ENCODE measurements around the gene SMIM44.
A peak's percentile ranks its signal among the peaks of the same experiment; 100 is the strongest.

Gene SMIM44

DNA sequence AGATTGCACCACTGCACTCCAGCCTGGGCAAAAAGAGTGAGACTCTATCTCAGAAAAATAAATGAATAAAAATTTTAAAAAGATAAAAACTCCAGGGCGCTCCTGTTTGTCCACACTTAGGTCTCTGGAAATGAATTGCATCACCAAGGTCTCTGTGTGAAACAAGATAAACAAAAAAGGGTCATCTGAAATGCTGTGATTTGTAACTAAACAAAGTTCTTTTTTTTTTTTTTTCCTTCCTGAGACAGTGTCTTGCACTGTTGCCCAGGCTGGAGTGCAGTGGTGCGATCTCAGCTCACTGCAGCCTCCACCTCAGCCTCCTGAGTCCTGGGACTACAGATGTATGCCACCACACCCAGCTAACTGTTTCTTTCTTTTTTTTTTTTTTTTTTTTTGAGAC lies 34.4 kb upstream of the SMIM44 start:
- Histone ChIP-seq H3K4me3 (ENCODE audit: low read depth, low read length) (no peak overlapping the region), H3K4me1 (ENCODE audit: control insufficient read depth, insufficient read depth, low read length, unreplicated experiment) (peaks cover 5% of the 10 kb centered on the region), H3K36me3 (ENCODE audit: insufficient read depth, low read length) (no peaks in the 10 kb centered on the region), H2AFZ (ENCODE audit: low read length, unreplicated experiment) (no peak overlapping the region), H3K79me2 (ENCODE audit: control insufficient read depth, insufficient read depth, low read length, unreplicated experiment) (peaks cover 61% of the 10 kb centered on the region), H3K27ac (ENCODE audit: low read depth, low read length) (no peak overlapping the region), H3K27me3 (ENCODE audit: insufficient read depth, low read length) (no peaks in the 10 kb centered on the region)

DNA sequence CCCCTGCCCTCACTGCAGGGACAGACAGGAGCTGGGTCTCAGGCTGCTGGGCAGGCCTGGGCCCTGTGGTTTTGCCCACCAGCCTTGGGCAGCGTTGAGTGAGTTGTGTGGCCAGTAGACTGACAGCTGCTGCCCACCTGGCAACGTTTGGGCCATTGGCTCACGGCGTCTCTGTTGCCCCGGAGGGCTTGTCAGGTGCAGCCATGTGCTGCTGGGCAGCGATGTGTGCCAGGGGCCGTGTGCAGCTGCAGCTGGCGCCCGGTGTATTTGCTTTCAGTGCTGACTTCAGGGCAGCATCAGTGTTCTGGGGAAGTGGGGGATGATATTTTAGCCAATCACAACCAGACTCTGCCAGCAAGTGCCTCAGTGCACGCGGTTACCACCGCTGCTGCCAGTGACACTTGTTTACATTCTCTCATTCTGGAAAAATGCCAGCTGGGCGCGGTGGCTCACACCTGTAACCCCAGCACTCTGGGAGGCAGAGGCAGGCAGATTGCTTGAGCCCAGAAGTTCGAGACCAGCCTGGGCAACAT lies 33.5 kb upstream of the SMIM44 start:
- peaks cover 5% of the 10 kb centered on the region for H3K4me1 ChIP-seq (ENCODE audit: control insufficient read depth, insufficient read depth, low read length, unreplicated experiment)
- peaks cover 70% of the 10 kb centered on the region for H3K79me2 ChIP-seq (ENCODE audit: control insufficient read depth, insufficient read depth, low read length, unreplicated experiment)
- no peak overlapping the region for H3K4me3 ChIP-seq (ENCODE audit: low read depth, low read length)
- H2AFZ ChIP-seq (ENCODE audit: low read length, unreplicated experiment) = no peak overlapping the region
- no peak overlapping the region for H3K27ac ChIP-seq (ENCODE audit: low read depth, low read length)
- H3K36me3 ChIP-seq (ENCODE audit: insufficient read depth, low read length) = no peaks in the 10 kb centered on the region
- H3K27me3 ChIP-seq (ENCODE audit: insufficient read depth, low read length) = no peaks in the 10 kb centered on the region

DNA sequence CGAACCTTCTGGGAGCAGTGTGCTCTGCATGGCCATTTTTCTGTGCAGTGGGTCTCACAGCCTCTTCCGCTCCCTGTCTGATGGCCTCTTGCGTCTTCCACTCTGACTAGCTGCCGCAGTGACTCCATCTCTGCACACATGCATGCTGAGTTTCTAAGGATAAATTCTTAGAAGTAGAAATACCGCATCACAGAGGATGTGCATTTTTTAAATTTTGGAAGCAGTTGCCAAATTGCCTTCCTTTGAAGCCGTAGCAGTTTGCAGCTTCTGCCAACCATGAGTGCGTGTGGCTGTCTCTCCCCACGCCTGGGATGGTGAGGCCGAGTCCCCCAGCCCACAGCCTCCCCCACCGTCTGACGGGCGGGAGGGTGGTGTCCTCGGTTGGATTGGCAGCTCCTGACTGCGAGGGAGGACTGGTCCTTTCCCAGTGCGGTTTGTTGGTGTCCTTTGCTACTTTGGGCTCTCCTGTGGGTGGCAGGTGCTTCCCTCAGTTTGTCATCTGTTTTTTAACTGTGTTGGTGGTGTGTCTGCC lies 32.7 kb upstream of the SMIM44 start:
- Histone ChIP-seq H3K4me3 (ENCODE audit: low read depth, low read length) (no peak overlapping the region), H3K27ac (ENCODE audit: low read depth, low read length) (no peak overlapping the region), H3K79me2 (ENCODE audit: control insufficient read depth, insufficient read depth, low read length, unreplicated experiment) (peaks cover 73% of the 10 kb centered on the region), H2AFZ (ENCODE audit: low read length, unreplicated experiment) (no peak overlapping the region), H3K4me1 (ENCODE audit: control insufficient read depth, insufficient read depth, low read length, unreplicated experiment) (peaks cover 5% of the 10 kb centered on the region), H3K36me3 (ENCODE audit: insufficient read depth, low read length) (no peaks in the 10 kb centered on the region), H3K27me3 (ENCODE audit: insufficient read depth, low read length) (no peaks in the 10 kb centered on the region)

DNA sequence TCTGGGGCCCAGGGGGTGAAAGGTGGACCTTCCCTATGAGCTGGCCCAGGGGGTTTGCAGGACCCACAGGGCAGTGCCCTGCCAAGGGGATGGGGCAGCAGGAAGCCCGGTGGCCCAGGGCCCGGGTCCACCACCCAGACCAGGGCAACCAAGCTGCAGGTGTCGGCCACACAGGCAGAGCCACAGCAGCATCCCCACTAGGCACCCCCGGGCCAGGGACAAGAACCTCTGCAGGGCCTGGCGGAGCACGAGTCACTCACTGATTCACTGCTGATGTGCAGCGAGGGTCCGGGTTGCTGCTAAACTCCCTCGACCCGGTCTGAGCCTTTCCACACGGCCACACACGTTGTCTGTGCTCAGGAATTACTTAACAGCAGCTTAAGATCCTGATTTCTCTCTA lies 31.7 kb upstream of the SMIM44 start:
- Histone ChIP-seq H2AFZ (ENCODE audit: low read length, unreplicated experiment) (no peak overlapping the region), H3K4me3 (ENCODE audit: low read depth, low read length) (no peak overlapping the region), H3K36me3 (ENCODE audit: insufficient read depth, low read length) (no peaks in the 10 kb centered on the region), H3K27ac (ENCODE audit: low read depth, low read length) (no peak overlapping the region), H3K79me2 (ENCODE audit: control insufficient read depth, insufficient read depth, low read length, unreplicated experiment) (peaks cover 81% of the 10 kb centered on the region), H3K4me1 (ENCODE audit: control insufficient read depth, insufficient read depth, low read length, unreplicated experiment) (peaks cover 6% of the 10 kb centered on the region), H3K27me3 (ENCODE audit: insufficient read depth, low read length) (no peaks in the 10 kb centered on the region)

DNA sequence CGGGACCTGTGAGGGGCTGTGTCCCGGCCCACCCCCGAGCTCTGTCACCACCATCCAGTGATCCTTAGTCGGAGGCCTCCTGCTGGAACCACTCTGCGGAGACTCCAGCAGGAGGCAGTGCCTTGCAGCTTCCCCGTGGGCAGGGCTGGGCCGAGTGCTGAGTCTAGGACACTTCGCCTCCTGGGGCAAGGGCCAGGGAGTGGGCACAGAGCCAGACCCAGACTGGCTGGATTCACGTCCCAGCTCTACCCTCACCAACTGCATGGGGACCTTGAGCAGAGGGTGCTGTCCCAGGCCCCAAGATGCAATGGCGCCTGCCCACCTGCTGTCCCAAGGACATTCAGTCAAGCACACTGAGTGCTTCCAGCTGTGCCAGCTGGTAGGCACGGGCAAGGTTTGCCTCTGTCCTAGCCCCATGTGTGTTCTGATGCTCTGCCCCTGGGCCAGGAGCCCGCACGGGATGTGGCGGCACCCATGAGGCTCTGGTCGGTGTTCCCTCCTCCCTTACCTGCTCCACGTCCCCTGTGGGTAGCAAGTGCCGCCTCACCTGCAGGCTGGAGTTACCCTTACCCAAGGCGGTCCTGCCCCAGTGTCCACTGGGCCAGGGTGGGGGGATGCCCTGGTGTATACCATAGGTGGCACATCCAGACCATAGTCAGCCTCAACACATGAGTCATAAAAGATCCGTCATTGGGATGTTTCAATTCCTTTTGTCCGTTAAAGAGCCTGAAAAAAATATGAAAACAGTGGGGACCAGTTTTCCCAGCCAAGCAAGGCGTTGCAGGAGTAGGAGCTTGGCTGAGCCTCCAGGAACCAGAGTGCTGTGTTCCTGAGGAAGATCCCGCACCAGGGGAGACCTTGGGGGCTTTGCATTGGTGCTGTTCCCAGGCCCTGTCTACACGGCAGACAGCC lies 30.2 kb upstream of the SMIM44 start:
- H3K27me3 ChIP-seq (ENCODE audit: insufficient read depth, low read length) = no peaks in the 10 kb centered on the region
- no peak overlapping the region for H2AFZ ChIP-seq (ENCODE audit: low read length, unreplicated experiment)
- no peak overlapping the region for H3K4me3 ChIP-seq (ENCODE audit: low read depth, low read length)
- no peak overlapping the region for H3K27ac ChIP-seq (ENCODE audit: low read depth, low read length)
- peaks cover 87% of the 10 kb centered on the region for H3K79me2 ChIP-seq (ENCODE audit: control insufficient read depth, insufficient read depth, low read length, unreplicated experiment)
- H3K4me1 ChIP-seq (ENCODE audit: control insufficient read depth, insufficient read depth, low read length, unreplicated experiment) = peaks cover 15% of the 10 kb centered on the region
- H3K36me3 ChIP-seq (ENCODE audit: insufficient read depth, low read length) = no peaks in the 10 kb centered on the region

DNA sequence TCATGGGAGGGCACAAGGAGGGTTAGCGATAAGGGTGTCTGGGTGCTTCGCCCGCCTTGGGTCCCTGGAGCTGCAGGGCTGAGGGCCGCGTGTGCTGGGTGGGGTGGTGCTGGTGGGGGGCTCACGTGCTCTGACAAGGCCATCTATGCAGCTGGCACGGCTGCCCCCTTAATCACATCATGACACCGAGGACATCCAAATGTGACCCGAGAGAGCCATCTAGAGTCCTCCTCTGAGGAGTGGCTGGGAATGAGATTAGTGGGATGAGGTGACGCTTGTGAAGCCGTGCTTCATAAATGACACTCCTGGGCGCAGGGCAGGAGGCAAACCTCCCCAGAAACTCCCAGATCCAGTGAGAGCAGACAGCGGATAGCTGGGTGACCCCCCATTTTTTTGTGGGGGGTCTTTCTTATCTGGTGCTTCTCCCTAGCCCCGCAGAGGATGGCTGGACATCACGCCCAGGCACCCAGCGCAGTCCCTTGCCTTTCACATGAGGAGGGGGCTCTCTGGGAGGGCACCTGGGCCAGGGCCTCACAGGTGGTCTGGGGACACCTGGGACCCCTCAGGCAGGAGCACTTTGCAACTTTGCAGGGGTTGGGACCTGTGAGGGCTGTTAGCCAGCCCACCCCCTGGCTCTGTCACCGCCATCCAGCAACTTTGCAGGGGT lies 29.5 kb upstream of the SMIM44 start:
- Histone ChIP-seq H3K4me3 (ENCODE audit: low read depth, low read length) (no peak overlapping the region), H3K79me2 (ENCODE audit: control insufficient read depth, insufficient read depth, low read length, unreplicated experiment) (peaks cover 90% of the 10 kb centered on the region), H3K36me3 (ENCODE audit: insufficient read depth, low read length) (no peaks in the 10 kb centered on the region)

DNA sequence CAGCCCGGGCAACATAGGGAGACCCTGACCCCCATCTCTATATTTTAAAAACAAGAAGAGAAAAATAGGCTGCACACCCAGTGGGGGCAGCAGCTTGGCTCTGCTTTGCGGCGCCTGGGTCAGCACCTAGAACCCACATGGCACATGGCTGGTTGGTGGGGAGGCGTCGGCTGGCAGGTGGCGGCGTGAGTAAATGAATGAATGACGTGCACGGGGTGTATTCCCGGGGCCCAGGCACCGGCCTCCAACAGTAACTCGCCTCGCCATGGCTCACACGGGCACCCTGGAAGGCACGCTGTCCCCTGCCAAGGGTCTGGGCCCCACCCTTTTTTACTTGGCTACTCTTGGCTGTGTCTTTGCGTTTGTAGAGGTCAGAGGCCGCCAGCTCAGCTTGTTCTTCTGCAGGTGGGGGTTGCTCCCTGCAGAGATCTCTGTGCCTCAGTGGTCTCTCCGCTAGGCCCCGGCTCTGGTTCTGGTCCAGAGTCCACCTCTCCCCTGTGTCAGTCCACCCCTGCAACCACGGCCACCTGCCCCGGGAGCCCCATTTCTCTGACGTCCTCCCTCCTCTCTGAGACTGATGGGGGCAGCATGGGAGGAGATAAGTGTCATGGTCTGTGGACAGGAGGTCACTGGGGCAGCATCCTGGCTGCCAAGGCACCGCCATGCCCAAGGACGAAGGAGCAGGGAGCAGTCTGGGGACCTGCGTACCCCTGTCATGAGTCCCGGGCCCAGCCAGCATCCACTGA lies 28.4 kb upstream of the SMIM44 start:
- H3K4me3 ChIP-seq (ENCODE audit: low read depth, low read length) = no peak overlapping the region
- H3K27me3 ChIP-seq (ENCODE audit: insufficient read depth, low read length) = no peaks in the 10 kb centered on the region
- no peak overlapping the region for H3K27ac ChIP-seq (ENCODE audit: low read depth, low read length)
- H3K79me2 ChIP-seq (ENCODE audit: control insufficient read depth, insufficient read depth, low read length, unreplicated experiment) = peaks cover 97% of the 10 kb centered on the region
- no peaks in the 10 kb centered on the region for H3K36me3 ChIP-seq (ENCODE audit: insufficient read depth, low read length)
- peaks cover 20% of the 10 kb centered on the region for H3K4me1 ChIP-seq (ENCODE audit: control insufficient read depth, insufficient read depth, low read length, unreplicated experiment)
- H2AFZ ChIP-seq (ENCODE audit: low read length, unreplicated experiment) = no peak overlapping the region

More for the DNA sequence above, 29.5 kb upstream of the SMIM44 start:
- no peak overlapping the region for H2AFZ ChIP-seq (ENCODE audit: low read length, unreplicated experiment)
- H3K27ac ChIP-seq (ENCODE audit: low read depth, low read length) = no peak overlapping the region
- no peaks in the 10 kb centered on the region for H3K27me3 ChIP-seq (ENCODE audit: insufficient read depth, low read length)
- peaks cover 17% of the 10 kb centered on the region for H3K4me1 ChIP-seq (ENCODE audit: control insufficient read depth, insufficient read depth, low read length, unreplicated experiment)

DNA sequence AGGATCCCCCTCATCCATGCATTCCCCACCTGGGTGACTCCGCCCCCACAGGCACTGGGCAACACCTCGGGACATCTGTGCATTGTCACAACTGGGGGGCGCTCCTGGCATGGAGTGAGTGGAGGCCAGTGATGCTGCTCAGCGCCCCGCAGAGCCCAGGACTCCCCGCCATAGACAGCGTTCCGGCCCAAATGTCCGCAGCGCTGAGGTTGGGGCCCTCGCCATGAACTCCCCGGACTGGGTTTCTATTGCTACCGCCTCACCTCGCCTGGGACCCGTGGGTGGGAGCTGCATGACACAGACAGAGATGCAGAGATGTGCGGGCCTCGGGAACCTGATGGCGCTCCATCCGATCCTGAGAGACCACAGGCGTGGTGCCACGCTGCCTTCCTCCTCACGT lies 27.5 kb upstream of the SMIM44 start:
- Histone ChIP-seq H2AFZ (ENCODE audit: low read length, unreplicated experiment) (no peak overlapping the region), H3K27me3 (ENCODE audit: insufficient read depth, low read length) (no peaks in the 10 kb centered on the region), H3K79me2 (ENCODE audit: control insufficient read depth, insufficient read depth, low read length, unreplicated experiment) (peaks cover 91% of the 10 kb centered on the region), H3K36me3 (ENCODE audit: insufficient read depth, low read length) (no peaks in the 10 kb centered on the region), H3K27ac (ENCODE audit: low read depth, low read length) (no peak overlapping the region), H3K4me3 (ENCODE audit: low read depth, low read length) (no peak overlapping the region), H3K4me1 (ENCODE audit: control insufficient read depth, insufficient read depth, low read length, unreplicated experiment) (peaks cover 20% of the 10 kb centered on the region)

DNA sequence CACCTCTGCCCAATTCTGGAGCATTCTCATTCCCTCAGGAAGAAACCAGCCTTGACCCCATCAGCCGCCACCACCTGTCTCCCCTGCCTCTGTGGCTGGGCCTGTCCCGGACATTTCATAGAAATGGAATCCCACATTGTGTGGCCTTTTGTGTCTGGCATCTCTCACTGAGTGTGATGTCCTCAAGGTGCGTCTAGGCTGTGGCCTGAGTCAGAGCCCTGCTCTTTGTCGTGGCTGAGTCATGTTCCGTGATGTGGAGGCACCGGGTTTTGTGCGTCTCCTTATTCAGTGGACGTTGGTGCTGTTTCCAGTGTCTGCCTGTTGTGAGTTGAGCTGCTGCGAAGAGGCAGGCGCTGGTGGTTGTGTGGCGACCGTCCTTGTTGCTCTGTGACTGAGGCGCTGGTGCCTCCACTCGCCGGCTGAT lies 26.3 kb upstream of the SMIM44 start:
- H3K27ac ChIP-seq (ENCODE audit: low read depth, low read length) = peak overlapping the region; percentile 26; the same call in 1 of the 2 replicates
- H3K79me2 ChIP-seq (ENCODE audit: control insufficient read depth, insufficient read depth, low read length, unreplicated experiment) = peaks cover 82% of the 10 kb centered on the region

More for the DNA sequence above, 26.3 kb upstream of the SMIM44 start:
- no peak overlapping the region for H2AFZ ChIP-seq (ENCODE audit: low read length, unreplicated experiment)
- H3K4me1 ChIP-seq (ENCODE audit: control insufficient read depth, insufficient read depth, low read length, unreplicated experiment) = peaks cover 20% of the 10 kb centered on the region
- H3K36me3 ChIP-seq (ENCODE audit: insufficient read depth, low read length) = no peaks in the 10 kb centered on the region
- H3K27me3 ChIP-seq (ENCODE audit: insufficient read depth, low read length) = no peaks in the 10 kb centered on the region
- no peak overlapping the region for H3K4me3 ChIP-seq (ENCODE audit: low read depth, low read length)

Data from ACC112 (cell line).